Renal cortex interstitium (tissue), 11 donors: ENCODE data around the gene MTCH1. TPM values are rescaled to one million over a fixed set of nuclear protein-coding genes. Genes with fewer than 3 reads are reported as not detected.

ENCODE experiments used
- DNase-seq, 11 donors: peaks; one replicate each; pipeline ENCODE4 v3.0.0-alpha.2; 2013; ENCODE audit warnings: low read depth in 9 of 11, low spot score in 4 of 11; ENCODE audit errors: extremely low read depth in 1 of 11
- polyA plus RNA-seq, 3 donors: library from polyadenylated mRNA; unstranded; fragments of 120-200 nt; gene quantifications; one replicate each; pipeline ENCODE4 v1.2.1, GENCODE V29; 2013; ENCODE audit not compliant: insufficient read length in 3 of 3

MTCH1 gene
- polyA plus RNA-seq, 3 donors, result 146 to 187 (median 167) TPM

DNA sequence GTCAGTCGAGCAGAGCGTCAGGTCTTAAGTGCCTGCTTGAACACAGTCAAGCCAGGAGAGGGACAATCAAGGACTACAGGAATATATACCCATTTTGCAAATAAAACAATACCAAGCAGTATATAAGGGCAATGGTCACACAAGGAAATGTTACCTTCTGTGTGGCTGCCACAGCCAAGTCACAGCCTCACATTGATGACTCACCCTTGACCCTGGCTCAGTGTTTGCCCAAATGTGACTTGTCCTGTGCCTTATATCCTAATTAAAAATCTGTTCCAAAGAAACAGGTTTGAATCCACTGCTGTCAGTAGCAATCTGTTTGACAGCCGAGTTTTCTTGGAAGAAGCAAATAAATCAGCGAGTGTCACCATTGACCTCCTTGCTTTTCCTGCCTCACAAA, 65.9 kb downstream of the MTCH1 start:
- DNase-seq, result no peak

Other genes starting within 250 kb of the MTCH1 start
- 10 to 100 TPM; 12.8 to 17.1 (median 13.2) TPM for gene CPNE5, start 146.8 kb downstream of the MTCH1 start, polyA plus RNA-seq
- gene PPIL1, start 111.4 kb downstream of the MTCH1 start, polyA plus RNA-seq, result 10 to 100 TPM; 43.2 to 56.6 (median 56.2) TPM
- gene C6orf89, start 100.2 kb downstream of the MTCH1 start, polyA plus RNA-seq, result 10 to 100 TPM; 43.6 to 47.4 (median 46.6) TPM
- 1 to 10 TPM; 1.1 to 4.0 (median 1.1) TPM for gene PI16, start 31.5 kb downstream of the MTCH1 start, polyA plus RNA-seq
- gene FGD2, start 19.5 kb upstream of the MTCH1 start, polyA plus RNA-seq, result 1 to 10 TPM; 1.3 to 3.1 (median 2.7) TPM
- gene PIM1, start 184.0 kb upstream of the MTCH1 start, polyA plus RNA-seq, result 10 to 100 TPM; 22.4 to 27.9 (median 26.2) TPM